GM12878 (cell line): ENCODE data around the gene PAN3. TPM values are rescaled to one million over a fixed set of nuclear protein-coding genes. Genes with fewer than 3 reads are reported as not detected.

ENCODE experiments used
- ATAC-seq: fragments of 200-7000 bp; cut with Tn5 transposase; 3 replicates; pipeline ENCODE4 v1.9.1; 2020; ENCODE audit warnings: mild to moderate bottlenecking, moderate library complexity
- BruUV-seq: library from RNA; stranded (reverse); fragments of 400-500 nt; replicated peaks from 2 replicates; lab custom pipeline; 2021; lab: Mats Ljungman, UMichigan
- CTCF ChIA-PET: fragments of 300-600 bp; sonication (Branson Sonifier 250); formaldehyde crosslinking; extraction: SDS; loops from one replicate; lab custom pipeline; 2021; ENCODE audit warnings: inconsistent platforms; lab: Yijun Ruan, JAX
- POLR2A ChIA-PET: fragments of 350-600 bp; formaldehyde crosslinking; extraction: SDS; loops from one replicate; lab custom pipeline; 2021; ENCODE audit warnings: inconsistent platforms; lab: Charles Lee
- RAD21 ChIA-PET: fragments of 300-600 bp; sonication (Branson Sonifier 250); formaldehyde crosslinking; loops from one replicate; lab custom pipeline; 2023; ENCODE audit warnings: antibody characterized with exemption; ENCODE audit not compliant: unreplicated experiment; lab: Charles Lee
- SMC1A ChIA-PET: fragments of 300-600 bp; sonication (Branson Sonifier 250); formaldehyde crosslinking; loops from one replicate; lab custom pipeline; 2023; ENCODE audit not compliant: unreplicated experiment, uncharacterized antibody; lab: Charles Lee
- DNase-seq: peaks from one replicate; pipeline ENCODE4 v3.0.0-alpha.2; 2011; ENCODE audit warnings: low read depth, low spot score
- FAIRE-seq: peaks from 3 replicates; lab custom pipeline; 2011; peaks lifted over from hg19 to GRCh38; lab: Jason Lieb, UNC
- H2AFZ ChIP-seq: 2 replicates; pipeline ENCODE4 v1.6.0; 2011; ENCODE audit warnings: low read depth, low read length, control low read depth; ENCODE audit not compliant: control insufficient read depth
- H3K27ac ChIP-seq: 2 replicates; pipeline ENCODE4 v1.5.1; 2011; ENCODE audit warnings: control low read depth; ENCODE audit not compliant: control insufficient read depth, insufficient read depth
- H3K27me3 ChIP-seq, 2 experiments: replicated peaks in 1 of 2; 2 replicates each; pipeline versions ENCODE4 v1.6.0 to v1.6.1; 2011; ENCODE audit warnings: low read length in 1 of 2; ENCODE audit not compliant: control insufficient read depth in 2 of 2, insufficient read depth in 2 of 2
- H3K36me3 ChIP-seq, 2 experiments: 2 replicates each; pipeline ENCODE4 v1.5.1; 2011; ENCODE audit warnings: low read length in 1 of 2; ENCODE audit not compliant: control insufficient read depth in 2 of 2, insufficient read depth in 2 of 2
- H3K4me1 ChIP-seq: 2 replicates; pipeline ENCODE4 v1.6.1; 2011; ENCODE audit warnings: mild to moderate bottlenecking, low read length, moderate library complexity, mixed read lengths; ENCODE audit not compliant: control insufficient read depth, insufficient read depth
- H3K4me2 ChIP-seq: 2 replicates; pipeline ENCODE4 v1.6.0; 2011; ENCODE audit warnings: control low read depth; ENCODE audit not compliant: control insufficient read depth, insufficient read depth
- H3K4me3 ChIP-seq: fragments of 200-600 bp; sonication (generic); 2 replicates; pipeline ENCODE4 v1.5.1; 2016
- H3K79me2 ChIP-seq: 2 replicates; pipeline ENCODE4 v1.6.0; 2011; ENCODE audit warnings: low read length; ENCODE audit not compliant: control insufficient read depth, insufficient read depth
- H3K9ac ChIP-seq: 2 replicates; pipeline ENCODE4 v1.8.0; 2011; ENCODE audit warnings: low read length, control low read depth, mixed read lengths; ENCODE audit not compliant: control insufficient read depth, insufficient read depth
- H3K9me3 ChIP-seq: replicated peaks from 3 replicates; pipeline ENCODE4 v1.5.1; 2011; ENCODE audit warnings: mild to moderate bottlenecking, low read length; ENCODE audit not compliant: control insufficient read depth, insufficient read depth
- H4K20me1 ChIP-seq: 2 replicates; pipeline ENCODE4 v1.6.0; 2011; ENCODE audit not compliant: control insufficient read depth, insufficient read depth
- BCL11A ChIP-seq: IDR thresholded peaks from 2 replicates; pipeline ENCODE4 v1.6.1; 2011; ENCODE audit warnings: low read depth, low read length
- CBFB ChIP-seq: IDR thresholded peaks from 2 replicates; pipeline ENCODE4 v1.6.1; 2016; ENCODE audit warnings: antibody characterized with exemption, low read depth
- CHD2 ChIP-seq: IDR thresholded peaks from 2 replicates; pipeline ENCODE4 v1.6.1; 2011; ENCODE audit warnings: low read depth, low read length, improper control_type of control experiment, borderline replicate concordance
- CREM ChIP-seq: IDR thresholded peaks from 2 replicates; pipeline ENCODE4 v1.6.1; 2014; ENCODE audit warnings: antibody characterized with exemption, low read depth
- EP300 ChIP-seq, 2 experiments: fragments of 150-350 bp in 1 of 2; IDR thresholded peaks; 2 replicates each; pipeline ENCODE4 v1.6.1; 2011 to 2012; ENCODE audit warnings: low read depth in 2 of 2, low read length in 2 of 2, borderline replicate concordance in 1 of 2, improper control_type of control experiment in 1 of 2, inconsistent platforms in 1 of 2; ENCODE audit not compliant: control insufficient read depth in 1 of 2
- ETV6 ChIP-seq, 2 experiments: fragments of 450-650 bp in 1 of 2; IDR thresholded peaks in 1 of 2; conservative IDR thresholded peaks in 1 of 2; 2 replicates each; pipeline ENCODE4 v1.6.1; 2014; ENCODE audit warnings: antibody characterized with exemption in 1 of 2, borderline replicate concordance in 1 of 2, low read depth in 1 of 2, mild to moderate bottlenecking in 1 of 2, moderate library complexity in 1 of 2
- FOS ChIP-seq: IDR thresholded peaks from 3 replicates; pipeline ENCODE4 v1.6.1; 2011; ENCODE audit warnings: borderline replicate concordance; ENCODE audit not compliant: insufficient read length; ENCODE audit errors: extremely low read depth
- HDGF ChIP-seq: fragments of 450-650 bp; IDR thresholded peaks from 2 replicates; pipeline ENCODE4 v1.6.1; 2016; ENCODE audit warnings: antibody characterized with exemption
- MTA3 ChIP-seq: IDR thresholded peaks from 2 replicates; pipeline ENCODE4 v1.6.1; 2012; ENCODE audit warnings: low read length, inconsistent platforms, borderline replicate concordance
- NRF1 ChIP-seq: conservative IDR thresholded peaks from 2 replicates; pipeline ENCODE4 v1.6.1; 2011; ENCODE audit warnings: mild to moderate bottlenecking, low read depth, low read length, improper control_type of control experiment
- POLR2A ChIP-seq: IDR thresholded peaks from 2 replicates; pipeline ENCODE4 v1.6.1; 2011; ENCODE audit warnings: low read depth, mild to moderate bottlenecking, low read length
- TARDBP ChIP-seq: IDR thresholded peaks from 2 replicates; pipeline ENCODE4 v1.6.1; 2016; ENCODE audit warnings: borderline replicate concordance
- WRNIP1 ChIP-seq: IDR thresholded peaks from 2 replicates; pipeline ENCODE4 v1.6.1; 2011; ENCODE audit warnings: low read depth, low read length, improper control_type of control experiment, borderline replicate concordance
- ZBED1 ChIP-seq: IDR thresholded peaks from 2 replicates; pipeline ENCODE4 v1.6.1; 2016; ENCODE audit warnings: borderline replicate concordance
- ZNF384 ChIP-seq: IDR thresholded peaks from 2 replicates; pipeline ENCODE4 v1.6.1; 2012; ENCODE audit warnings: low read depth, mild to moderate bottlenecking, low read length, improper control_type of control experiment, borderline replicate concordance
- ZNF622 ChIP-seq: fragments of 450-650 bp; IDR thresholded peaks from 2 replicates; pipeline ENCODE4 v1.6.1; 2017; ENCODE audit warnings: mild to moderate bottlenecking, inconsistent platforms
- ZSCAN29 ChIP-seq: fragments of 450-650 bp; IDR thresholded peaks from 2 replicates; pipeline ENCODE4 v1.6.1; 2017; ENCODE audit warnings: mild to moderate bottlenecking, moderate library complexity
- WGBS: methylation state at CpG from one replicate; pipeline ENCODE4 v1.1.6; 2016; ENCODE audit warnings: low lambda C conversion rate; ENCODE audit not compliant: insufficient replicate concordance, insufficient coverage; ENCODE audit errors: missing lambda C conversion rate; 5-methylcytosine and 5-hydroxymethylcytosine counted together
- in situ Hi-C: fragments of 300-500 bp; cut with MboI; formaldehyde crosslinking; loops from 9 replicates; pipeline ENCODE4 v1.14.3; 2018; ENCODE audit warnings: mixed read lengths
- intact Hi-C: fragments of 100-400 bp; cut with micrococcal nuclease; formaldehyde crosslinking; loops from one replicate; pipeline ENCODE4 v1.14.2; 2022; ENCODE audit not compliant: unreplicated experiment
- polyA plus RNA-seq, 11 experiments: library from polyadenylated mRNA; depleted of rRNA in 4 of 11; unstranded in 6 of 11; stranded (reverse) in 5 of 11; fragments of >200 nt; fragmentation: Nextera tagmentation in 4 of 11; fragmentation: Illumina TruSeq in 1 of 11; extraction: Ambion mirVana in 4 of 11; extraction: Trizol in 1 of 11; gene quantifications; 1 replicate in 1 of 11; 2 replicates in 10 of 11; pipeline versions ENCODE4 v1.2.1 to v1.2.3, GENCODE V29; 2011 to 2016; ENCODE audit warnings: inconsistent platforms in 2 of 11, missing spikeins in 2 of 11, low read depth in 1 of 11
- total RNA-seq, 4 experiments: library from RNA; depleted of rRNA in 3 of 4; stranded (reverse); fragments of >200 nt in 3 of 4; fragmentation: Illumina TruSeq in 1 of 4; extraction: Trizol in 1 of 4; gene quantifications; 2 replicates each; pipeline versions ENCODE4 v1.2.1 to v1.2.3, GENCODE V29; 2013 to 2021
- TF ChIP-seq, protein P1 (sequence below): fragments of 450-650 bp; IDR thresholded peaks from 2 replicates; pipeline ENCODE4 v1.6.1; 2016; ENCODE audit warnings: mild to moderate bottlenecking
- TF ChIP-seq, protein P2 (sequence below): fragments of 450-650 bp; IDR thresholded peaks from 2 replicates; pipeline ENCODE4 v1.6.1; 2014; ENCODE audit warnings: mild to moderate bottlenecking

The PAN3 gene
- total and polyA plus RNA-seq, 10 of the 15 experiments (the other 5 are each of a cell fraction or from before 2014, with no cell fraction given): 13.0 to 33.3 (median 19.9) TPM

DNA sequence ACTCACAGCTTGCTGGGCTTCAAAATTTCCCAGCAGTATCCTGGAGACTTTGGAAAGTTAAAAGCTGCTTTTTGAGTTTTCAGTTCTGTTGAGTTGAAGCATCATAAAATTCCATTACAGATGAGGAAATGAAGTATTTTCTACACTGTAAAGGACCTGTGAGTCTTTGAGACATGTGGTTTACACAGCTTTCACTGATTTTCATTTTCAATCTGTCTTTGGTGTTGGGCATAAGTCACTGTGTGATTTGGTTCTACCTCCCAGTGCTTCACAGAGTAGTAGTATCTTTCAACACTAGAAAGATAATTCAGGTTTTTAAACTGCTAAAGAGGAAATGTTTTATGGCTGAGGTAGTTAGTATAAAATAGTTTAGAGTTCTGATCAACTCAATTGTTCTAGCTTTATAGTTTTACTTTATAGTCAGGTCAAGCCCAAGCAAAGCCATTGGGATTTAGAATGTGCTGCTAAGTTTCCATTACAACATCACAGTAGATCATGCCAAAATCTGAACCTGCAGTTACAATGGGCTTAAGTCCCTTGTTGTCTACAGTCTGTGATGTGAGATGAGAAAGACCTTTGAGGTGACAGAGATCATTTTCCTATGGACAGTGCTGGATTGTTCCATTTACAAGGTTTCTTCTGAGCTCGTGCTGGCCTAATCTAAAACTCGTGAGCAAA is 195.0 kb downstream of the PAN3 start (continued):
- TF ChIP-seq CREM (no peak), EP300 (IDR thresholded peaks at IDR 0.05; ENCODE audit: borderline replicate concordance in 1 of 2, control insufficient read depth in 1 of 2, low read depth in 2 of 2, low read length in 2 of 2) (no peak), ZNF622 (no peak), ETV6 (conservative IDR thresholded peaks at IDR 0.05 in 1 of 2, IDR thresholded peaks at IDR 0.05 in 1 of 2; ENCODE audit: borderline replicate concordance in 1 of 2, low read depth in 1 of 2) (no peak)

DNA sequence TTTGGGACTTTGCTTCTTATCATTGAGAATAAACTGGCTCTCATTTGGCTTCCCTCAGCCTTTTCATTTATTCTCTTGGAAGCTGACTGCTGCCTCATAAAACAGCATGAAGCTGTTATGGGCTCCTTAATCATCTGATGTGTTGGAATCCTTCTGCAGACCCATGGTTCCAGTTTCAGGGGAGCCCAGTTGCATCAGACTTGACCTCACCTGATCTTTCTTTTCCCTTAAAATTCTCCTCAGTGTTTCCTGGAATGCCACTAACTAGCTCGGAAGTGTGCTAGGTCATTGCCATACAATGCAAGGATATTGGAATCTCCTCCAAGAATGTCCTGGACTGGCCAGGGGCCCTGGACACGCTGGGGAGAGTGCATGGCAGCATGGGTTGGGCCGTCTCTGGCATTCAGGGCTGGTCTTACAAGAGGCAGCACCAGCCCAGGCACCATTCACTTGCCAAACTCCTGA is 197.9 kb downstream of the PAN3 start:
- Histone ChIP-seq H3K9me3 (no peaks in the 10 kb centered on the region), H3K36me3 (no peaks in the 10 kb centered on the region), H3K27ac (no peak overlapping the region), H3K9ac (no peak overlapping the region), H2AFZ (no peak overlapping the region), H3K4me3 (no peak overlapping the region), H3K4me1 (no peaks in the 10 kb centered on the region), H3K27me3 (no peaks in the 10 kb centered on the region), H3K79me2 (no peaks in the 10 kb centered on the region), H4K20me1 (no peaks in the 10 kb centered on the region), H3K4me2 (no peak overlapping the region)
- in situ Hi-C loops (no loop called here), intact Hi-C loops (no loop called here)
- ChIA-PET RAD21 (interaction anchor here (0.6 kb wide), 1 partner anchor 301 kb away, joined by 4 read pairs; no protein-coding TSS in a partner anchor), SMC1A (no interaction called here), CTCF (interaction anchor here (1.2 kb wide), 1 partner anchor 12 kb away, joined by 3 read pairs; no protein-coding TSS in a partner anchor), POLR2A (no interaction called here)
- WGBS: 33% methylated on average over 3 of the region's 3 CpGs
- ATAC-seq (no peak), DNase-seq (no peak), FAIRE-seq (no peak)
- no TSS peak for BruUV-seq
- TF ChIP-seq CBFB (no peak), FOS (no peak), WRNIP1 (no peak), ZSCAN29 (no peak), HDGF (no peak), BCL11A (no peak), ZBED1 (no peak), NRF1 (no peak), CHD2 (no peak), TARDBP (no peak), POLR2A (no peak), ZNF384 (no peak), MTA3 (no peak)
- TF ChIP-seq, protein P1, sequence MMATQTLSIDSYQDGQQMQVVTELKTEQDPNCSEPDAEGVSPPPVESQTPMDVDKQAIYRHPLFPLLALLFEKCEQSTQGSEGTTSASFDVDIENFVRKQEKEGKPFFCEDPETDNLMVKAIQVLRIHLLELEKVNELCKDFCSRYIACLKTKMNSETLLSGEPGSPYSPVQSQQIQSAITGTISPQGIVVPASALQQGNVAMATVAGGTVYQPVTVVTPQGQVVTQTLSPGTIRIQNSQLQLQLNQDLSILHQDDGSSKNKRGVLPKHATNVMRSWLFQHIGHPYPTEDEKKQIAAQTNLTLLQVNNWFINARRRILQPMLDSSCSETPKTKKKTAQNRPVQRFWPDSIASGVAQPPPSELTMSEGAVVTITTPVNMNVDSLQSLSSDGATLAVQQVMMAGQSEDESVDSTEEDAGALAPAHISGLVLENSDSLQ: no peak
- TF ChIP-seq, protein P2, sequence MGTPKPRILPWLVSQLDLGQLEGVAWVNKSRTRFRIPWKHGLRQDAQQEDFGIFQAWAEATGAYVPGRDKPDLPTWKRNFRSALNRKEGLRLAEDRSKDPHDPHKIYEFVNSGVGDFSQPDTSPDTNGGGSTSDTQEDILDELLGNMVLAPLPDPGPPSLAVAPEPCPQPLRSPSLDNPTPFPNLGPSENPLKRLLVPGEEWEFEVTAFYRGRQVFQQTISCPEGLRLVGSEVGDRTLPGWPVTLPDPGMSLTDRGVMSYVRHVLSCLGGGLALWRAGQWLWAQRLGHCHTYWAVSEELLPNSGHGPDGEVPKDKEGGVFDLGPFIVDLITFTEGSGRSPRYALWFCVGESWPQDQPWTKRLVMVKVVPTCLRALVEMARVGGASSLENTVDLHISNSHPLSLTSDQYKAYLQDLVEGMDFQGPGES: no peak
